Measurements from ENCODE around the gene TANGO2.

The TANGO2 gene

GRCh38 chr22:20107471-20107901 is 86.6 kb downstream of the TANGO2 start:
- no peak overlapping the region for H3K27ac ChIP-seq (ENCODE audit: low read length)
- peaks cover 89% of the 10 kb centered on the region for H4K20me1 ChIP-seq (ENCODE audit: insufficient read depth, low read length)
- H3K4me2 ChIP-seq (ENCODE audit: insufficient read depth, low read length), result no peak overlapping the region
- TF ChIP-seq CTCF (IDR thresholded peaks at IDR 0.05; ENCODE audit: borderline replicate concordance, extremely low read depth, low read length, poor library complexity, severe bottlenecking) (no peak), EZH2 (IDR thresholded peaks at IDR 0.05; ENCODE audit: borderline replicate concordance, low read depth, low read length, severe bottlenecking) (no peak)
- no peaks in the 10 kb centered on the region for H3K27me3 ChIP-seq (ENCODE audit: insufficient read depth, low read length, poor library complexity)
- H2AFZ ChIP-seq (ENCODE audit: low read depth, low read length), result no peak overlapping the region
- DNase-seq, result no peak
- ATAC-seq (ENCODE audit: insufficient read depth, low read depth), result no peak
- H3K4me3 ChIP-seq (ENCODE audit: low read depth in 1 of 2, low read length in 2 of 2), result no peak overlapping the region
- H3K4me1 ChIP-seq (ENCODE audit: insufficient read depth, low read length), result peaks cover 12% of the 10 kb centered on the region
- H3K9ac ChIP-seq (ENCODE audit: low read depth, low read length), result no peak overlapping the region
- H3K79me2 ChIP-seq (ENCODE audit: insufficient read depth, low read length), result peaks cover 50% of the 10 kb centered on the region
- peaks cover 95% of the 10 kb centered on the region for H3K36me3 ChIP-seq (ENCODE audit: insufficient read depth, low read length)
- H3K9me3 ChIP-seq (ENCODE audit: insufficient read depth, low read length, severe bottlenecking), result no peaks in the 10 kb centered on the region

GRCh38 chr22:20107951-20108756 is 87.2 kb downstream of the TANGO2 start:
- ATAC-seq (ENCODE audit: insufficient read depth, low read depth) (no peak), DNase-seq (no peak)
- Histone ChIP-seq H3K4me1 (ENCODE audit: insufficient read depth, low read length) (peaks cover 17% of the 10 kb centered on the region), H3K4me3 (ENCODE audit: low read depth in 1 of 2, low read length in 2 of 2) (no peak overlapping the region), H4K20me1 (ENCODE audit: insufficient read depth, low read length) (peaks cover 89% of the 10 kb centered on the region), H3K27ac (ENCODE audit: low read length) (no peak overlapping the region), H3K9me3 (ENCODE audit: insufficient read depth, low read length, severe bottlenecking) (no peaks in the 10 kb centered on the region), H3K36me3 (ENCODE audit: insufficient read depth, low read length) (peaks cover 96% of the 10 kb centered on the region), H3K79me2 (ENCODE audit: insufficient read depth, low read length) (peaks cover 49% of the 10 kb centered on the region), H3K4me2 (ENCODE audit: insufficient read depth, low read length) (no peak overlapping the region), H3K27me3 (ENCODE audit: insufficient read depth, low read length, poor library complexity) (no peaks in the 10 kb centered on the region), H2AFZ (ENCODE audit: low read depth, low read length) (no peak overlapping the region), H3K9ac (ENCODE audit: low read depth, low read length) (no peak overlapping the region)
- no peak for TF ChIP-seq CTCF (IDR thresholded peaks at IDR 0.05; ENCODE audit: borderline replicate concordance, extremely low read depth, low read length, poor library complexity, severe bottlenecking)
- no peak for TF ChIP-seq EZH2 (IDR thresholded peaks at IDR 0.05; ENCODE audit: borderline replicate concordance, low read depth, low read length, severe bottlenecking)

GRCh38 chr22:20108757-20109230 is 87.9 kb downstream of the TANGO2 start:
- no peak for ATAC-seq (ENCODE audit: insufficient read depth, low read depth)

More at GRCh38 chr22:20108757-20109230, 87.9 kb downstream of the TANGO2 start:
- Histone ChIP-seq H3K9ac (ENCODE audit: low read depth, low read length) (no peak overlapping the region), H3K27me3 (ENCODE audit: insufficient read depth, low read length, poor library complexity) (no peaks in the 10 kb centered on the region), H3K4me3 (ENCODE audit: low read depth in 1 of 2, low read length in 2 of 2) (no peak overlapping the region), H3K79me2 (ENCODE audit: insufficient read depth, low read length) (peaks cover 45% of the 10 kb centered on the region), H3K36me3 (ENCODE audit: insufficient read depth, low read length) (peaks cover 97% of the 10 kb centered on the region), H3K4me2 (ENCODE audit: insufficient read depth, low read length) (no peak overlapping the region), H4K20me1 (ENCODE audit: insufficient read depth, low read length) (peaks cover 89% of the 10 kb centered on the region), H3K4me1 (ENCODE audit: insufficient read depth, low read length) (peaks cover 20% of the 10 kb centered on the region), H2AFZ (ENCODE audit: low read depth, low read length) (no peak overlapping the region), H3K27ac (ENCODE audit: low read length) (no peak overlapping the region), H3K9me3 (ENCODE audit: insufficient read depth, low read length, severe bottlenecking) (no peaks in the 10 kb centered on the region)
- no peak for DNase-seq
- TF ChIP-seq EZH2 (IDR thresholded peaks at IDR 0.05; ENCODE audit: borderline replicate concordance, low read depth, low read length, severe bottlenecking) (no peak), CTCF (IDR thresholded peaks at IDR 0.05; ENCODE audit: borderline replicate concordance, extremely low read depth, low read length, poor library complexity, severe bottlenecking) (no peak)
